MM.1S (cell line): ENCODE measurements around the gene PSORS1C1.

ENCODE experiments used
- EZH2phosphoT487 ChIP-seq: fragments of 300-600 bp; sonication (generic); IDR thresholded peaks from 2 replicates; pipeline ENCODE4 v1.6.1; 2018; ENCODE audit warnings: antibody characterized with exemption, low read length
- TF ChIP-seq, protein P1 (sequence below): fragments of 300-600 bp; sonication (generic); IDR thresholded peaks from 2 replicates; pipeline ENCODE4 v1.5.1; 2016; ENCODE audit warnings: antibody characterized with exemption, low read length, mixed read lengths

DNA sequence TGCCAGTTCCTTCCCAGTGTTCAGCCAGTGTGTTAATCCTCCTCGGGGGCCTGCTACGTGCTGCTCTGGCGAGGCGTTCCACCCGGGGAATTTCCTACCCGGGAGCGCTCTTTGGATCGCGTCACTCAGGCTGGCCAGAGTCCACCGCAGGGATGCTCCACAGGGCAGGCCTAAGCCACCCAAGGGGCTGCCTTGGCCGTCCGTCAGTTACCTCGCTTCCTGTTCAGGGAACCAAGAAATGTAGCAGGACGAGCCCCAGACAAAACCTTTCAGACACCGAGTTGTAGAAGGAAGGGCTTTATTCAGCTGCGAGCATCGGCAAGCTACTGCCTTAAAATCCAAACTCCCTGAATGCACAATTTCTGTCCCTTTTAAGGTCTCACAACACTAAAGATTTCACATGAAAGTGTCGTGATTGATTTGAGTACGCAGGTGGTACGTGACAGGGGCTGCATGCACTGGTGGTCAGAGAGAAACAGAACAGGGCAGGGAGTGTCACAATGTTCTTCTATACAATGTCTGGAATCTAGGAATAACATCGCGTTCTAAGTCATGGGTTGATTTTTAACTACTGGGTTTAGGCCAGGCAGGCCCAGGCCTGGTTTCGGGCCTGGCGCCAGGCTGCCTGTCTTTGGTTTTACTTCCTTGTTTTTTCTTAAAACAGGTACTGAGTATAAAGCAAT is 71.6 kb downstream of the PSORS1C1 start:
- no peak for TF ChIP-seq EZH2phosphoT487
- TF ChIP-seq, protein P1, sequence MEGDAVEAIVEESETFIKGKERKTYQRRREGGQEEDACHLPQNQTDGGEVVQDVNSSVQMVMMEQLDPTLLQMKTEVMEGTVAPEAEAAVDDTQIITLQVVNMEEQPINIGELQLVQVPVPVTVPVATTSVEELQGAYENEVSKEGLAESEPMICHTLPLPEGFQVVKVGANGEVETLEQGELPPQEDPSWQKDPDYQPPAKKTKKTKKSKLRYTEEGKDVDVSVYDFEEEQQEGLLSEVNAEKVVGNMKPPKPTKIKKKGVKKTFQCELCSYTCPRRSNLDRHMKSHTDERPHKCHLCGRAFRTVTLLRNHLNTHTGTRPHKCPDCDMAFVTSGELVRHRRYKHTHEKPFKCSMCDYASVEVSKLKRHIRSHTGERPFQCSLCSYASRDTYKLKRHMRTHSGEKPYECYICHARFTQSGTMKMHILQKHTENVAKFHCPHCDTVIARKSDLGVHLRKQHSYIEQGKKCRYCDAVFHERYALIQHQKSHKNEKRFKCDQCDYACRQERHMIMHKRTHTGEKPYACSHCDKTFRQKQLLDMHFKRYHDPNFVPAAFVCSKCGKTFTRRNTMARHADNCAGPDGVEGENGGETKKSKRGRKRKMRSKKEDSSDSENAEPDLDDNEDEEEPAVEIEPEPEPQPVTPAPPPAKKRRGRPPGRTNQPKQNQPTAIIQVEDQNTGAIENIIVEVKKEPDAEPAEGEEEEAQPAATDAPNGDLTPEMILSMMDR, result no peak
